Sigmoid colon (tissue), 7 donors: ENCODE results near the gene TSEN2. TPM values are rescaled to one million over a fixed set of nuclear protein-coding genes. Genes with fewer than 3 reads are reported as not detected.

Experiments used
- DNase-seq: peaks from one replicate; pipeline ENCODE4 v3.0.0-alpha.2; 2019
- H3K27ac ChIP-seq, 4 donors: fragments of 200-600 bp; sonication (generic); one replicate each; pipeline ENCODE4 v1.5.1; 2016 to 2019; ENCODE audit warnings: mild to moderate bottlenecking in 1 of 4
- H3K27me3 ChIP-seq, 3 donors: fragments of 200-600 bp; sonication (generic); one replicate each; pipeline ENCODE4 v1.5.1; 2019; ENCODE audit warnings: mild to moderate bottlenecking in 1 of 3
- H3K36me3 ChIP-seq, 4 donors: fragments of 200-600 bp; sonication (generic); one replicate each; pipeline ENCODE4 v1.5.1; 2016 to 2019
- H3K4me1 ChIP-seq, 4 donors: fragments of 200-600 bp; sonication (generic); one replicate each; pipeline ENCODE4 v1.5.1; 2017 to 2019
- H3K4me3 ChIP-seq, 4 donors: fragments of 200-600 bp; sonication (generic); one replicate each; pipeline ENCODE4 v1.5.1; 2017 to 2019; ENCODE audit warnings: mild to moderate bottlenecking in 2 of 4, moderate library complexity in 1 of 4
- H3K9me3 ChIP-seq, 4 donors: fragments of 200-600 bp in 3 of 4; sonication (generic) in 3 of 4; one replicate each; pipeline versions ENCODE4 v1.5.1 to v1.6.1; 2013 to 2019
- EP300 ChIP-seq, 4 donors: sonication (generic); formaldehyde crosslinking; IDR thresholded peaks; one replicate each; pipeline ENCODE4 v1.6.1; 2017; ENCODE audit warnings: antibody characterized with exemption in 4 of 4
- POLR2A ChIP-seq, 2 donors: fragments of 450-650 bp; IDR thresholded peaks; one replicate each; pipeline ENCODE4 v1.6.1; 2016; ENCODE audit warnings: antibody characterized with exemption in 2 of 2, mild to moderate bottlenecking in 2 of 2, moderate library complexity in 2 of 2
- POLR2AphosphoS5 ChIP-seq, 4 donors: sonication (generic); formaldehyde crosslinking; IDR thresholded peaks; one replicate each; pipeline ENCODE4 v1.6.1; 2017; ENCODE audit warnings: antibody characterized with exemption in 4 of 4
- WGBS, 2 donors: extraction: QIAGEN DNeasy Blood & Tissue Kit; methylation state at CpG; one replicate each; pipeline ENCODE4 v1.1.7; 2013; 5-methylcytosine and 5-hydroxymethylcytosine counted together
- intact Hi-C: fragments of 100-400 bp; cut with DNase I; formaldehyde crosslinking; loops from one replicate; pipeline ENCODE4 v1.15.1; 2023
- polyA plus RNA-seq, 3 donors: library from polyadenylated mRNA; stranded (reverse); fragments of 200-250 nt; gene quantifications; one replicate each; pipeline ENCODE4 v1.2.3, GENCODE V29; 2013
- total RNA-seq, 4 donors: library from RNA; depleted of rRNA; stranded (reverse); fragments of >200 nt; gene quantifications; one replicate each; pipeline ENCODE4 v1.1.0, GENCODE V29; 2016
- TF ChIP-seq, protein P1 (sequence below), 4 experiments: fragments of 450-650 bp in 3 of 4; fragments of 200-600 bp in 1 of 4; IDR thresholded peaks; one replicate each; pipeline ENCODE4 v1.5.1; 2016 to 2019; ENCODE audit warnings: antibody characterized with exemption in 4 of 4, mild to moderate bottlenecking in 3 of 4, moderate library complexity in 2 of 4
- donor health status: healthy with polysubstance abuse.
- donor health status: Bipolar disorder and iron deficiency.
- donor health status: healthy.

TSEN2 gene
- total and polyA plus RNA-seq, 7 donors = 4.2 to 23.0 (median 16.1) TPM

- H3K27ac ChIP-seq = no peak overlapping the region
- no peaks in the 10 kb centered on the region for H3K9me3 ChIP-seq
- H3K36me3 ChIP-seq = no peaks in the 10 kb centered on the region
- WGBS, 2 donors = 79 to 85% methylated on average over 5 of the region's 5 CpGs
- H3K4me1 ChIP-seq = peaks cover 0 to 64% (median 45%) of the 10 kb centered on the region in 4 donors
- no peak overlapping the region for H3K4me3 ChIP-seq
- TF ChIP-seq, protein P1, sequence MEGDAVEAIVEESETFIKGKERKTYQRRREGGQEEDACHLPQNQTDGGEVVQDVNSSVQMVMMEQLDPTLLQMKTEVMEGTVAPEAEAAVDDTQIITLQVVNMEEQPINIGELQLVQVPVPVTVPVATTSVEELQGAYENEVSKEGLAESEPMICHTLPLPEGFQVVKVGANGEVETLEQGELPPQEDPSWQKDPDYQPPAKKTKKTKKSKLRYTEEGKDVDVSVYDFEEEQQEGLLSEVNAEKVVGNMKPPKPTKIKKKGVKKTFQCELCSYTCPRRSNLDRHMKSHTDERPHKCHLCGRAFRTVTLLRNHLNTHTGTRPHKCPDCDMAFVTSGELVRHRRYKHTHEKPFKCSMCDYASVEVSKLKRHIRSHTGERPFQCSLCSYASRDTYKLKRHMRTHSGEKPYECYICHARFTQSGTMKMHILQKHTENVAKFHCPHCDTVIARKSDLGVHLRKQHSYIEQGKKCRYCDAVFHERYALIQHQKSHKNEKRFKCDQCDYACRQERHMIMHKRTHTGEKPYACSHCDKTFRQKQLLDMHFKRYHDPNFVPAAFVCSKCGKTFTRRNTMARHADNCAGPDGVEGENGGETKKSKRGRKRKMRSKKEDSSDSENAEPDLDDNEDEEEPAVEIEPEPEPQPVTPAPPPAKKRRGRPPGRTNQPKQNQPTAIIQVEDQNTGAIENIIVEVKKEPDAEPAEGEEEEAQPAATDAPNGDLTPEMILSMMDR (IDR thresholded peaks at IDR 0.05) = no peak
- TF ChIP-seq EP300 (IDR thresholded peaks at IDR 0.05) (no peak), POLR2A (IDR thresholded peaks at IDR 0.05) (no peak), POLR2AphosphoS5 (IDR thresholded peaks at IDR 0.05) (no peak)
- no peaks in the 10 kb centered on the region for H3K27me3 ChIP-seq
- no peak for DNase-seq
- intact Hi-C loops = no loop called here
Measured at GRCh38 chr3:12560505-12561190, 76.4 kb downstream of the TSEN2 start.

DNA sequence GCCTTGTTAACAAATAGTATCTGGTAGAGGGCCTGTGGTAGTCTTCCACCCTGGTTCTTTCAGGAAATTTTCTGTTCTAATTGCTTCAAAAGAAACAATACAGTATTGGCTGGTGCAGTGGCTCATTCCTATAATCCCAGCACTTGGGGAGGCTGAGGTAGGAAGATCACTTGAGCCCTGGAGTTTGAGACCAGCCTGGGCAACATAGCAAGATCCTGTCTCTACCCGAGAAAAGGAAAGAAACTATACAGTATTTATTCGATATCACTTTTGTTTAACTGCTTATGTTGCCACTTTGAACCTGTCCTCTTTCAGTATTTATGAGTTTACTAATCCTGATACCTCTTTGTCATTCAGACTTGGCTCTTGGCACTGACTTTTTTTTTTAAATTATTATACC is 77.1 kb downstream of the TSEN2 start:
- WGBS, 2 donors = 38 to 83% methylated on average over 2 of the region's 2 CpGs
- Histone ChIP-seq H3K4me1 (peaks cover 0 to 57% (median 38%) of the 10 kb centered on the region in 4 donors), H3K36me3 (no peaks in the 10 kb centered on the region), H3K27ac (no peak overlapping the region), H3K4me3 (no peak overlapping the region), H3K9me3 (no peaks in the 10 kb centered on the region), H3K27me3 (no peaks in the 10 kb centered on the region)
- no peak for DNase-seq
- TF ChIP-seq, protein P1 (IDR thresholded peaks at IDR 0.05) = no peak
- TF ChIP-seq EP300 (IDR thresholded peaks at IDR 0.05) (no peak), POLR2AphosphoS5 (IDR thresholded peaks at IDR 0.05) (no peak), POLR2A (IDR thresholded peaks at IDR 0.05) (no peak)
- intact Hi-C loops = no loop called here

DNA sequence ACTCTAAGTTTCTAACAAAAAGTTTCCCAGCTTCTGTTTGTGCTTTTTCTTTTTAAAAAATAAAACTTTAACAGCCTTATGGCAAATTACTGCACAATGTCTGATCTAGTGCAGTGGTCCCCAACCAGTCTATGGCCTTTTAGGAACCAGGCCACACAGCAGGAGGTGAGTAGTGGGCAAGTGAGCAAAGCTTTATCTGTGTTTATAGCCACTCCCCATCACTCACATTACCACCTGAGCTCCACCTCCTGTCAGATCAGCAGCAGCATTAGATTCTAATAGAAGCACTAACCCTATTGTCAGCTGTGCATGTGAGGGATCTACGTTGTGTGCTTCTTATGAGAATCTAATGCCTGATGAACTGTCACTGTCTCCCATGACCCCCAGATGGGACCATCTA is 78.2 kb downstream of the TSEN2 start:
- Histone ChIP-seq H3K27me3 (no peaks in the 10 kb centered on the region), H3K9me3 (no peaks in the 10 kb centered on the region), H3K27ac (peak overlapping the region in 2 of 4 donors; percentile 8 to 33), H3K36me3 (no peaks in the 10 kb centered on the region), H3K4me1 (peaks cover 0 to 55% (median 38%) of the 10 kb centered on the region in 4 donors), H3K4me3 (no peak overlapping the region)
- no peak for DNase-seq
- TF ChIP-seq EP300 (IDR thresholded peaks at IDR 0.05) (no peak), POLR2A (IDR thresholded peaks at IDR 0.05) (no peak), POLR2AphosphoS5 (IDR thresholded peaks at IDR 0.05) (no peak)
- TF ChIP-seq, protein P1 (IDR thresholded peaks at IDR 0.05) = no peak
- 82 to 90% methylated on average over 1 of the region's 1 CpG for WGBS, 2 donors
- intact Hi-C loops = no loop called here

- intact Hi-C loops = no loop called here
- no peak for DNase-seq
- Histone ChIP-seq H3K4me1 (peaks cover 0 to 19% (median 11%) of the 10 kb centered on the region in 4 donors), H3K4me3 (no peak overlapping the region), H3K27me3 (no peaks in the 10 kb centered on the region), H3K9me3 (no peaks in the 10 kb centered on the region), H3K36me3 (peaks cover 19 to 28% (median 24%) of the 10 kb centered on the region in 4 donors), H3K27ac (no peak overlapping the region)
- TF ChIP-seq, protein P1 (IDR thresholded peaks at IDR 0.05) = no peak
- TF ChIP-seq POLR2A (IDR thresholded peaks at IDR 0.05) = no peak
- no peak for TF ChIP-seq POLR2AphosphoS5 (IDR thresholded peaks at IDR 0.05)
- TF ChIP-seq EP300 (IDR thresholded peaks at IDR 0.05) = no peak
Measured at GRCh38 chr3:12566976-12567375, 82.7 kb downstream of the TSEN2 start.
